Pons (tissue), 1 donor: ENCODE data around the gene PIGBOS1.
"Not testable (repeated sequence)": the region's sequence is repeated elsewhere in the genome, so short reads cannot be mapped to it uniquely, and the experiment has no call there.

Source experiments
- DNase-seq: peaks from one replicate; pipeline ENCODE4 v3.0.0-alpha.2; 2016; ENCODE audit warnings: low spot score

Gene PIGBOS1

GRCh38 chr15:55318588-55319494, at the start of gene PIGBOS1, which contains the start of gene PIGB:
TSS of gene PIGBOS1 (minus strand) at chr15:55319123. CDS start at chr15:55317792, 1,331 bp downstream.
TSS of gene PIGB (plus strand) at chr15:55319222. CDS start at chr15:55319251, 29 bp downstream.
- DNase-seq, result peak; percentile 83

GRCh38 chr15:55366981-55367380, 48.1 kb upstream of the PIGBOS1 start:
- no peak for DNase-seq

- DNase-seq, result no peak
Observed at GRCh38 chr15:55362641-55363040, 43.7 kb upstream of the PIGBOS1 start.

GRCh38 chr15:55361048-55361447, 42.1 kb upstream of the PIGBOS1 start:
- DNase-seq, result no peak

- no peak for DNase-seq
Observed at GRCh38 chr15:55360256-55360655, 41.3 kb upstream of the PIGBOS1 start.

GRCh38 chr15:55358471-55358870, 39.5 kb upstream of the PIGBOS1 start:
- DNase-seq, result no peak

- DNase-seq, result no peak
Observed at GRCh38 chr15:55357774-55358173, 38.9 kb upstream of the PIGBOS1 start.

GRCh38 chr15:55356985-55357585, 38.2 kb upstream of the PIGBOS1 start:
- no peak for DNase-seq

GRCh38 chr15:55353025-55353424, 34.1 kb upstream of the PIGBOS1 start:
- DNase-seq, result no peak

- no peak for DNase-seq
Observed at GRCh38 chr15:55349282-55349681, 30.4 kb upstream of the PIGBOS1 start.

- DNase-seq, result no peak
Observed at GRCh38 chr15:55348281-55348778, 29.4 kb upstream of the PIGBOS1 start.

GRCh38 chr15:55344206-55344605, 25.3 kb upstream of the PIGBOS1 start:
- DNase-seq, result no peak

- DNase-seq, result no peak
Observed at GRCh38 chr15:55343168-55343567, 24.2 kb upstream of the PIGBOS1 start.

GRCh38 chr15:55337160-55337559, 18.2 kb upstream of the PIGBOS1 start:
- no peak for DNase-seq

GRCh38 chr15:55334997-55335396, 16.1 kb upstream of the PIGBOS1 start:
- no peak for DNase-seq

GRCh38 chr15:55334371-55334770, 15.4 kb upstream of the PIGBOS1 start:
- DNase-seq, result no peak

GRCh38 chr15:55327387-55327786, 8.5 kb upstream of the PIGBOS1 start:
- no peak for DNase-seq

GRCh38 chr15:55322467-55322866, 3.5 kb upstream of the PIGBOS1 start:
- DNase-seq, result no peak

GRCh38 chr15:55320963-55321362, 2.0 kb upstream of the PIGBOS1 start:
- DNase-seq, result no peak

- DNase-seq, result no peak
Observed at GRCh38 chr15:55320238-55320550, 1.3 kb upstream of the PIGBOS1 start.

GRCh38 chr15:55319537-55320237, 764 bp upstream of the PIGBOS1 start:
- DNase-seq, result no peak

GRCh38 chr15:55302801-55303200, 16.1 kb downstream of the PIGBOS1 start:
- DNase-seq, result not testable (repeated sequence)

- no peak for DNase-seq
Observed at GRCh38 chr15:55297315-55297714, 21.6 kb downstream of the PIGBOS1 start.
